GM10266 (cell line): ENCODE results near the gene ANK3.
"Not testable (repeated sequence)": the region's sequence is repeated elsewhere in the genome, so short reads cannot be mapped to it uniquely, and the experiment has no call there.

ENCODE experiments used
- DNase-seq: peaks from one replicate; pipeline ENCODE4 v3.0.0; 2012; ENCODE audit errors: extremely low spot score
- TF ChIP-seq, protein P1 (sequence below): IDR thresholded peaks from 2 replicates; pipeline ENCODE4 v1.5.1; 2012; ENCODE audit warnings: mild to moderate bottlenecking, low read depth; ENCODE audit not compliant: control insufficient read depth, insufficient read depth; ENCODE audit errors: missing control alignments

The ANK3 gene

DNA sequence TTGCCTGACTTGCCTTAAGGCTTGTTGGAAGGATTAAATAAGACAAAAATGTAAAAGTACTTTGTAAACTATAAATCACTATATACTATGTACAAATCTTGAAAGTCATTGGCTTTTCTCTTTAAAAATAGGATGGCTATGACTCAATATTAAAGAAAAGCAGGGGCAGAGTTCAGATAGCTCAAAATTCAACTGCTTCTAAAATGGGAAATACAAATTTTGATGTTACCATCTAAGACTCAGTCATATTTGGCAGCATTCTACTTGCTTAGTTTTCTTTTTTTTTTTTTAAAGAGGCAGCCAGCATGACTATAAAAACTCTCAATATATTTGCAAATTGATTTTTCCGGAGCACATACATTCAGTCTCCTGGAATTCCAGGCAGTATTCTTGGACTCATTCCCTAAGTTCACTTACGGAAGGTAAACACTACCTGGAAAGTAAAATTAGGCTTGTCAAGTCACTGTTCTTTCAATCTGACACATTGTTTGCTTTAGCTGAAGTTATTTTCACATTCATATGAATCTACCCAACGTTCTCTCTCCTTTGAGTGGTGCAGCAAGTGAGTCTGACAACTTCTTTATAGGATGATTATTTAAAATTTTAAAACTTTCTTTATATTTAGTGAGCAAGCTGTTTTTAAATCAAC, 349.5 kb downstream of the ANK3 start:
- TF ChIP-seq, protein P1, sequence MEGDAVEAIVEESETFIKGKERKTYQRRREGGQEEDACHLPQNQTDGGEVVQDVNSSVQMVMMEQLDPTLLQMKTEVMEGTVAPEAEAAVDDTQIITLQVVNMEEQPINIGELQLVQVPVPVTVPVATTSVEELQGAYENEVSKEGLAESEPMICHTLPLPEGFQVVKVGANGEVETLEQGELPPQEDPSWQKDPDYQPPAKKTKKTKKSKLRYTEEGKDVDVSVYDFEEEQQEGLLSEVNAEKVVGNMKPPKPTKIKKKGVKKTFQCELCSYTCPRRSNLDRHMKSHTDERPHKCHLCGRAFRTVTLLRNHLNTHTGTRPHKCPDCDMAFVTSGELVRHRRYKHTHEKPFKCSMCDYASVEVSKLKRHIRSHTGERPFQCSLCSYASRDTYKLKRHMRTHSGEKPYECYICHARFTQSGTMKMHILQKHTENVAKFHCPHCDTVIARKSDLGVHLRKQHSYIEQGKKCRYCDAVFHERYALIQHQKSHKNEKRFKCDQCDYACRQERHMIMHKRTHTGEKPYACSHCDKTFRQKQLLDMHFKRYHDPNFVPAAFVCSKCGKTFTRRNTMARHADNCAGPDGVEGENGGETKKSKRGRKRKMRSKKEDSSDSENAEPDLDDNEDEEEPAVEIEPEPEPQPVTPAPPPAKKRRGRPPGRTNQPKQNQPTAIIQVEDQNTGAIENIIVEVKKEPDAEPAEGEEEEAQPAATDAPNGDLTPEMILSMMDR = no peak
- DNase-seq = no peak

DNA sequence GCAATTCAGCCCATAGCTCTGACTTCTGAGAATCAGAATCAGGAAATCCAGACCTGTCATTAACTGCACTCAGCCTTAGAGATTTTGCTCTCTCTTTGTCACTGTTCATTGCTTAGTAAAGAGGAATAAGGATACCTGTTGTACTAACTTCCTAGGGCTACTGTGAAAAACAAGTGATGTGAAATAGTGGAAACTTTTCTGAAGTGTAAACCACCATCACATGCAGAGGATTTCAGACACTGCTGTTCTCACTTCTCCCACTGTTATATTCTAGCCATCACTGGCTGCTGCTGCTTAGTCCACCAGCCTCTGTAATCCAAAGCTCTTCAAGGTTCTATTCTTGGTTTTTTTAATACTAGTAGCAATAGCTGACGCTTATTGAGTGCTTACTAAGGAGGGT, 353.7 kb downstream of the ANK3 start:
- TF ChIP-seq, protein P1 = no peak
- DNase-seq = no peak

DNA sequence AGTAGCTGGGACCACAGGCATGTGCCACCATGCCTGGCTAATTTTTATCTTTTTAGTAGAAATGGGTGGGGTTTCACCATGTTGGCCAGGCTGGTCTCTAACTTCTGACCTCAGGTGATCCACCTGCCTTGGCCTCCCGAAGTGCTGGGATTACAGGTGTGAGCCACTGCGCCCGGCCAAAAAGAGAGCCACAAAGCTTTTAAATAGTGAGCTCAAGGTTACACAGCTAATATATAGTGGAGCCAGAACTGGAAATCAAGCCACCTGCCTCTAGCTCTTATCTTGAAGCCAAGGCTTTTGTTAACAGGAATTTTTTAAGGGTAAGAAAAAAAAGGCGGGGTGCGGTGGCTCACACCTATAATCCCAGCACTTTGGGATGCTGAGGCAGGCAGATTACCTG, 354.3 kb downstream of the ANK3 start:
- not testable (repeated sequence) for DNase-seq

DNA sequence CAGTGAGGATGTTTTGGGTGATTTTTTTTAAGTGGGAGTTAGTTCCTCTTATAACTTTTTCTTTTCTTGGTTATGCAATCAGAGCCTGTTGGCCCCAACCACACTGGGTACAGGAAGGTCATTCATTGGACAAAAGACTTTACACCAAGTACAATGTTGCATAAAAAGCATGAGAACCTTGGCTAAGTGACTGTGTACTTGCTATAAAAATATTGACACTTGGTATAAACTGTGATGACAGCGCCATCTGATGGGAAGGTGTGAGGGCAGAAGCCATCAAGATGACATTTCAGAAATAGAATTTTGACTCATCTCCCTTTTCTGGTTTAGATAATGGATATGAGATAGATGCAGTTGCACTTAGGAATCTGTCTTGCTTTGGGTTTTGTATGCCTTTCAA, 357.0 kb downstream of the ANK3 start:
- DNase-seq = peak; percentile 45
- TF ChIP-seq, protein P1 = peak; percentile 65

DNA sequence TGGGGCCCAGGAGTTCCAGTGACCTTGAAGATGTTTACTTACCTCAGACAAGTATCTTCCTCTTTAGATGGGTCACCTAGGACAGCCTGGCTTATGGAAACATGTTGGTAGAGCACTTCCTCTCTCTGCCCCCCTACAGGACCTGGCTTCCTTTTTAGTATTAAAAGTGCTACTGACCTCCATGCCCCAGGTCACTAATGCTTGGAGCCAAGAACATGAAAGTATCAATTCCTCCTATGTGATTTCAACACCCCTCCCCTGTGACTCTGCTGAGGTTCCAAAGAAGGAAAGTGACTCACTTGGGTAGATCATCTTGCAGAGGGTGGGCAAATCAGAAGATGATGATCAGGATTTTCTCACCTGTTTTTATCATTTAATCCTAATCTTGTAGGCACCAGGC, 358.0 kb downstream of the ANK3 start:
- TF ChIP-seq, protein P1 = no peak
- peak; percentile 9 for DNase-seq

DNA sequence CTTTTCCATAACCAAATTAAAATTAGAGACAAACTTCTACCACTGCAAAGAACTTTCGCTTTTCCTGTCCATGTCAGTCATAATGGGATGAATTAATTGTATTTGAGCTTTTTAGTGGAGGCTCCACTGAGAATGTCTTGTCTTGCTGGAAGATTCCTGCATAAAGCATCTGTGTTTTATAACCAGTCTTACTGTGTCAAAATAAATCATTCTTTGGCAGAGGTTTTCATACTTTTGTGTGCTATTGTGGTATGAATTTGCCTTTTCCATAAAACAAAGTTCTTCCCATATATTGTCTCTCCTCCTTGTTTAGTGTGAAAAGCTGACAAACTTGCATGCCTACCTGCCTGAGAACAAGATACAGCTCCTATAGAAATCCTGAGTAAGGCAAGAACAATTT, 358.5 kb downstream of the ANK3 start:
- TF ChIP-seq, protein P1 = no peak

DNA sequence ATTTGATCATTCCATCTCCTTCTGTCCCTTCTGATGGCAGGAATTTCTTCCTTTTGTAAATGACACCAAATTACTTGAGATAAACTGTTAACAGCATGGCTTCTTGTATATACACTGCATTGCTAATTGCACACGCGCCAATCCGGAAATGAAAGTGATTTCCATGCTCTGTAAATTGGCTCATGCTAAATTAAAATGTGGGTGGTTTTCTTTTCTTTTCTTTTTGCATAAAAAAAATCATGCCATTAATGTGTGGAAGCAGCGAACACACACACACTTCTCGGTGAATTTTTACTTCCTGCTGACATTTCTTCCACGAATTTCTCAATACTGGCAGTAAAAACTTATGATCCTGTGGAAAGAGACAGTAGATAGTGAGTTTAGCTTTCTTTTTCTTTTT, 360.2 kb downstream of the ANK3 start:
- TF ChIP-seq, protein P1 = no peak
- no peak for DNase-seq

More for the DNA sequence above, 358.5 kb downstream of the ANK3 start:
- no peak for DNase-seq

DNA sequence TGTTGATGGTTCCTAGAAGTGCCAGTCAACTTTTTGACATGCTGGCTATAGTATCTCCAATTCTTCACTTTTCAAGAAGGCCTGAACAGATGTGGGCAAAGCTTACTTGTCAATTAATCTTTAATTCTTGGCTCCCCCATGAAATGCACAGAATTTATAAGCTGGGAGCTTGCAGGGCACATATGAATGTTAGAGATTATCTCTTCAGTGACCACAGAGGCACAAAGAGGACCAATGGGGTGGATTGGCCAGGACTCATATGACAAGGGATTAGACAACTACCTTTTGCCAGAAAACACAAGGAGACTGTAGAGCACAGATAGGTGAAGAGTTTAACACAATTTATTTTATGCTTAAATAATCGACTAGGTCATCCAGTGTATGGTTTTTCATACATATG, 361.6 kb downstream of the ANK3 start:
- DNase-seq = no peak
- TF ChIP-seq, protein P1 = no peak
